Measurements from ENCODE around the gene BLVRB. TPM values are rescaled to one million over a fixed set of nuclear protein-coding genes. Genes with fewer than 3 reads are reported as not detected.

BLVRB gene
- total and polyA plus RNA-seq, 2 donors (not counting 3 experiments of a cell fraction or from before 2014, with no cell fraction given): 30.8 to 113 TPM

GRCh38 chr19:40444825-40445312 is 20.7 kb downstream of the BLVRB start:
- peaks cover 29% of the 10 kb centered on the region for H3K79me2 ChIP-seq (ENCODE audit: control insufficient read depth, insufficient read depth, low read length)
- TSS peak; percentile 30 for BruUV-seq (replicated peaks)
- peak overlapping the region; percentile 75 for H3K4me2 ChIP-seq (ENCODE audit: insufficient read depth, low read length)
- FAIRE-seq (no peak), DNase-seq (ENCODE audit: low read depth, low spot score) (no peak)
- intact Hi-C loops (cut with micrococcal nuclease): loop anchor here (1.0 to 10.0 kb wide), 6 partner anchors 19 to 360 kb away; no protein-coding TSS in a partner anchor
- no peaks in the 10 kb centered on the region for H3K9me1 ChIP-seq (replicated peaks; ENCODE audit: control insufficient read depth, extremely low read depth, insufficient read depth, low read length)
- H3K4me1 ChIP-seq (ENCODE audit: control insufficient read depth, extremely low read depth, insufficient read depth, low read length): peaks cover 9% of the 10 kb centered on the region
- dilution Hi-C loops (cut with MboI; ENCODE audit: extremely low pct_ligation_motif_present, low sequenced_read_pairs): no loop called here
- peak overlapping the region; percentile 46 for H3K27ac ChIP-seq (ENCODE audit: insufficient read depth, low read depth, low read length)
- peak overlapping the region; percentile 62 for H3K9ac ChIP-seq (replicated peaks; ENCODE audit: extremely low read depth, insufficient read depth, low read length)
- H3K36me3 ChIP-seq (ENCODE audit: control insufficient read depth in 2 of 2, extremely low read depth in 1 of 2, insufficient read depth in 2 of 2, low read length in 2 of 2): peaks cover 9 to 12% of the 10 kb centered on the region in 2 experiments
- no peaks in the 10 kb centered on the region for H3K27me3 ChIP-seq (ENCODE audit: control insufficient read depth in 2 of 2, insufficient read depth in 2 of 2, low read length in 2 of 2)
- no peaks in the 10 kb centered on the region for H3K9me3 ChIP-seq (replicated peaks; ENCODE audit: control insufficient read depth, insufficient read depth, low read length)
- peak overlapping the region; percentile 73 for H2AFZ ChIP-seq (ENCODE audit: low read depth, low read length)
- CTCF ChIA-PET: interaction anchor here (1.2 to 4.1 kb wide), 3 partner anchors 20 to 140 kb away, joined by 5 to 37 read pairs (median 25); no protein-coding TSS in a partner anchor
- H4K20me1 ChIP-seq (replicated peaks; ENCODE audit: control insufficient read depth, extremely low read depth, insufficient read depth, low read length): no peaks in the 10 kb centered on the region
- H3K4me3 ChIP-seq (replicated peaks in 1 of 3; ENCODE audit: insufficient read depth in 1 of 3, low read depth in 1 of 3, low read length in 3 of 3): peak overlapping the region; percentile 17 to 53 (median 52)
- TF ChIP-seq POLR2A (IDR thresholded peaks at IDR 0.05; ENCODE audit: low read depth, low read length) (peak; percentile 38), MYC (IDR thresholded peaks at IDR 0.05; ENCODE audit: low read depth, low read length) (no peak), CTCF (IDR thresholded peaks at IDR 0.05; ENCODE audit: extremely low read depth in 1 of 2, insufficient read depth in 1 of 2, low read depth in 1 of 2, low read length in 2 of 2) (peak in 1 of 2 donors; percentile 33)
- POLR2A ChIA-PET: interaction anchor here (2.6 kb wide), 1 partner anchor 20 kb away, joined by 13 read pairs; the partner anchor contains the start of gene BLVRB
